Transverse colon (tissue), 4 donors: ENCODE measurements around the gene IPO8. TPM values are rescaled to one million over a fixed set of nuclear protein-coding genes. Genes with fewer than 3 reads are reported as not detected.

ENCODE experiments used
- DNase-seq: peaks from one replicate; pipeline ENCODE4 v3.0.0-alpha.2; 2019
- H3K27ac ChIP-seq, 4 donors: fragments of 200-600 bp; sonication (generic); 2 replicates each; pipeline ENCODE4 v1.5.1; 2016 to 2018; ENCODE audit warnings: inconsistent platforms in 4 of 4
- H3K27me3 ChIP-seq: fragments of 200-600 bp; sonication (generic); 2 replicates; pipeline ENCODE4 v1.5.1; 2017; ENCODE audit warnings: inconsistent platforms
- H3K36me3 ChIP-seq, 4 donors: fragments of 200-600 bp; sonication (generic); 2 replicates each; pipeline ENCODE4 v1.5.1; 2017 to 2019; ENCODE audit warnings: inconsistent platforms in 4 of 4
- H3K4me1 ChIP-seq, 4 donors: fragments of 200-600 bp; sonication (generic); 2 replicates each; pipeline ENCODE4 v1.5.1; 2017 to 2020; ENCODE audit warnings: inconsistent platforms in 4 of 4
- H3K4me3 ChIP-seq, 4 donors: fragments of 200-600 bp; sonication (generic); 1 replicate in 1 of 4; 2 replicates in 3 of 4; pipeline versions ENCODE4 v1.5.1 to v1.6.1; 2017 to 2019; ENCODE audit warnings: inconsistent platforms in 4 of 4
- H3K9me3 ChIP-seq, 2 donors: fragments of 200-600 bp; sonication (generic); 2 replicates each; pipeline ENCODE4 v1.5.1; 2017 to 2019; ENCODE audit warnings: inconsistent platforms in 2 of 2
- CTCF ChIP-seq, 5 experiments: fragments of 200-600 bp in 3 of 5; fragments of 450-650 bp in 2 of 5; sonication (generic) in 3 of 5; IDR thresholded peaks; 1 replicate in 2 of 5; 2 replicates in 3 of 5; pipeline ENCODE4 v1.5.1; 2016 to 2017; ENCODE audit warnings: antibody characterized with exemption in 5 of 5, inconsistent platforms in 3 of 5, mild to moderate bottlenecking in 2 of 5, moderate library complexity in 1 of 5
- EP300 ChIP-seq: sonication (generic); formaldehyde crosslinking; IDR thresholded peaks from one replicate; pipeline ENCODE4 v1.6.1; 2017; ENCODE audit warnings: antibody characterized with exemption, low read depth
- POLR2A ChIP-seq: fragments of 450-650 bp; IDR thresholded peaks from one replicate; pipeline ENCODE4 v1.6.1; 2016; ENCODE audit warnings: antibody characterized with exemption, mild to moderate bottlenecking, moderate library complexity
- POLR2AphosphoS5 ChIP-seq, 3 donors: sonication (generic); formaldehyde crosslinking; IDR thresholded peaks; one replicate each; pipeline ENCODE4 v1.6.1; 2016; ENCODE audit warnings: antibody characterized with exemption in 3 of 3
- WGBS, 2 donors: methylation state at CpG; one replicate each; pipeline ENCODE4 v1.1.5; 2018; ENCODE audit warnings: low coverage in 1 of 2; 5-methylcytosine and 5-hydroxymethylcytosine counted together
- in situ Hi-C, 4 donors: fragments of 200-750 bp; cut with MboI; loops; one replicate each; pipeline versions ENCODE4 v1.15.0 to v1.15.1; 2017; ENCODE audit warnings: low sequenced_read_pairs in 3 of 4, low pct_ligation_motif_present in 1 of 4, low pct_unique_long_range_greater_than_20kb in 1 of 4
- intact Hi-C: fragments of 100-400 bp; cut with DNase I; formaldehyde crosslinking; loops from one replicate; pipeline ENCODE4 v1.15.1; 2023; ENCODE audit warnings: low total_unique reads
- total RNA-seq, 4 donors: library from RNA; depleted of rRNA; stranded (reverse); fragments of >200 nt; gene quantifications; one replicate each; pipeline ENCODE4 v1.1.0, GENCODE V29; 2016

Gene IPO8
- total RNA-seq, 4 donors from 2014 or later, result 35.2 to 73.9 (median 62.6) TPM

GRCh38 chr12:30701056-30701455 is 5.4 kb upstream of the IPO8 start:
- H3K4me3 ChIP-seq, result no peak overlapping the region
- no peaks in the 10 kb centered on the region for H3K36me3 ChIP-seq
- intact Hi-C loops, result no loop called here
- H3K27me3 ChIP-seq, result no peaks in the 10 kb centered on the region
- no peak for DNase-seq
- peaks cover 0 to 3% (median 2%) of the 10 kb centered on the region in 4 donors for H3K4me1 ChIP-seq
- H3K27ac ChIP-seq, result no peak overlapping the region
- in situ Hi-C loops, result no loop called here
- no peaks in the 10 kb centered on the region for H3K9me3 ChIP-seq
- no peak for TF ChIP-seq POLR2AphosphoS5 (IDR thresholded peaks at IDR 0.05)
- no peak for TF ChIP-seq CTCF (IDR thresholded peaks at IDR 0.05)
- TF ChIP-seq POLR2A, result no peak
- TF ChIP-seq EP300, result no peak

- WGBS, 2 donors, result 72 to 74% methylated on average over 6 of the region's 6 CpGs
- no peaks in the 10 kb centered on the region for H3K27me3 ChIP-seq
- in situ Hi-C loops, result no loop called here
- TF ChIP-seq POLR2A (no peak), POLR2AphosphoS5 (IDR thresholded peaks at IDR 0.05) (no peak)
- DNase-seq, result no peak
- intact Hi-C loops, result no loop called here
- no peak overlapping the region for H3K4me3 ChIP-seq
- peaks cover 0 to 3% (median 0%) of the 10 kb centered on the region in 4 donors for H3K4me1 ChIP-seq
- H3K36me3 ChIP-seq, result no peaks in the 10 kb centered on the region
- H3K9me3 ChIP-seq, result no peaks in the 10 kb centered on the region
- no peak overlapping the region for H3K27ac ChIP-seq
Observed at GRCh38 chr12:30700216-30700900, 4.7 kb upstream of the IPO8 start.

GRCh38 chr12:30698346-30698745 is 2.7 kb upstream of the IPO8 start:
- TF ChIP-seq POLR2AphosphoS5 (IDR thresholded peaks at IDR 0.05), result no peak
- no peak for TF ChIP-seq CTCF (IDR thresholded peaks at IDR 0.05)
- TF ChIP-seq POLR2A, result no peak
- TF ChIP-seq EP300, result no peak
- in situ Hi-C loops, result no loop called here
- intact Hi-C loops, result loop anchor here (10.0 kb wide), 1 partner anchor 56 kb away; the partner anchor contains the start of gene CAPRIN2

GRCh38 chr12:30696943-30697342 is 1.3 kb upstream of the IPO8 start:
- in situ Hi-C loops (no loop called here), intact Hi-C loops (loop anchor here (10.0 kb wide), 1 partner anchor 58 kb away; the partner anchor contains the start of gene CAPRIN2)
- Histone ChIP-seq H3K27ac (no peak overlapping the region), H3K36me3 (no peaks in the 10 kb centered on the region), H3K4me3 (no peak overlapping the region), H3K27me3 (no peaks in the 10 kb centered on the region), H3K4me1 (peaks cover 13 to 28% (median 14%) of the 10 kb centered on the region in 4 donors), H3K9me3 (no peaks in the 10 kb centered on the region)
- no peak for DNase-seq
- 94 to 100% methylated on average over 1 to 7 of the region's 7 CpGs for WGBS, 2 donors
- no peak for TF ChIP-seq CTCF (IDR thresholded peaks at IDR 0.05)
- TF ChIP-seq POLR2A, result no peak
- TF ChIP-seq EP300, result no peak
- no peak for TF ChIP-seq POLR2AphosphoS5 (IDR thresholded peaks at IDR 0.05)

More at GRCh38 chr12:30698346-30698745, 2.7 kb upstream of the IPO8 start:
- Histone ChIP-seq H3K9me3 (no peaks in the 10 kb centered on the region), H3K4me1 (peaks cover 11 to 18% (median 13%) of the 10 kb centered on the region in 4 donors), H3K36me3 (no peaks in the 10 kb centered on the region), H3K4me3 (no peak overlapping the region), H3K27ac (no peak overlapping the region), H3K27me3 (no peaks in the 10 kb centered on the region)
- DNase-seq, result no peak
- WGBS, 2 donors, result 90 to 95% methylated on average over 12 of the region's 12 CpGs
